Subcutaneous abdominal adipose tissue (tissue), 5 donors: ENCODE measurements around the gene MRTFA.

ENCODE experiments used
- H3K27ac ChIP-seq: one replicate; pipeline ENCODE4 v1.7.0; 2013; ENCODE audit warnings: low read depth, mild to moderate bottlenecking, inconsistent platforms, low read length, moderate library complexity
- H3K27me3 ChIP-seq, 5 donors: one replicate each; pipeline ENCODE4 v1.7.0; 2013; ENCODE audit warnings: low read length in 5 of 5, inconsistent platforms in 1 of 5; ENCODE audit not compliant: control insufficient read depth in 5 of 5, insufficient read depth in 4 of 5
- H3K36me3 ChIP-seq, 5 donors: one replicate each; pipeline ENCODE4 v1.7.0; 2013; ENCODE audit warnings: low read length in 5 of 5; ENCODE audit not compliant: control insufficient read depth in 5 of 5, insufficient read depth in 5 of 5
- H3K4me1 ChIP-seq, 5 donors: one replicate each; pipeline ENCODE4 v1.7.0; 2013; ENCODE audit warnings: low read length in 5 of 5, mild to moderate bottlenecking in 3 of 5, moderate library complexity in 1 of 5; ENCODE audit not compliant: control insufficient read depth in 5 of 5, insufficient read depth in 5 of 5
- H3K4me3 ChIP-seq, 5 donors: one replicate each; pipeline ENCODE4 v1.7.0; 2013; ENCODE audit warnings: low read length in 5 of 5, low read depth in 1 of 5
- H3K9ac ChIP-seq, 5 donors: one replicate each; pipeline ENCODE4 v1.7.0; 2013; ENCODE audit warnings: low read length in 5 of 5, mild to moderate bottlenecking in 4 of 5, moderate library complexity in 3 of 5
- H3K9me3 ChIP-seq, 5 donors: one replicate each; pipeline ENCODE4 v1.7.0; 2013; ENCODE audit warnings: low read length in 5 of 5; ENCODE audit not compliant: control insufficient read depth in 5 of 5
- donor health status: healthy.
- donor health status: healthy.
- donor health status: healthy.
- donor health status: healthy.
- donor health status: healthy.

Gene MRTFA

DNA sequence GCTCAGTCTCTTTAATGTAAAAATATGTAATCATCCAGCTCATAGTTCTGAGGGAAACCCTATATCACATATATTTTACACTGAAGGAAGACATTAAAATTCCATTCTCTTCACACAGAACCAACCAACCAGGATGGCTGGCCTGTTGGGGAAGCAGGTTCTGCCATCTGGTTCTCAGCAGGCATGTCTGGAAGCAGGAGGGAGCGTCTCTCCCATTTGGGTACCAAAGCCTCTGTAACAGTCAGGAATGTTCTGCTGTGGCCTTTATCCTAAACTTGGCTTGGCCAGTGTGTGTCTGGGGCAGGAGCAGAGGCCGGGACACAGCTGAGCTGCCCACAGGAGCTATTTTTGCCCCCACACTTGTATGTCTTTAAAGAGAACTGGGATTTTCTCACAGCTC is 236.9 kb downstream of the MRTFA start:
- Histone ChIP-seq H3K36me3 (peaks cover 0 to 39% (median 32%) of the 10 kb centered on the region in 5 donors), H3K27me3 (no peaks in the 10 kb centered on the region), H3K4me3 (no peak overlapping the region), H3K27ac (no peak overlapping the region), H3K9me3 (no peaks in the 10 kb centered on the region), H3K4me1 (peaks cover 0 to 13% (median 7%) of the 10 kb centered on the region in 5 donors), H3K9ac (peak overlapping the region in 2 of 5 donors; percentile 5 to 25)

DNA sequence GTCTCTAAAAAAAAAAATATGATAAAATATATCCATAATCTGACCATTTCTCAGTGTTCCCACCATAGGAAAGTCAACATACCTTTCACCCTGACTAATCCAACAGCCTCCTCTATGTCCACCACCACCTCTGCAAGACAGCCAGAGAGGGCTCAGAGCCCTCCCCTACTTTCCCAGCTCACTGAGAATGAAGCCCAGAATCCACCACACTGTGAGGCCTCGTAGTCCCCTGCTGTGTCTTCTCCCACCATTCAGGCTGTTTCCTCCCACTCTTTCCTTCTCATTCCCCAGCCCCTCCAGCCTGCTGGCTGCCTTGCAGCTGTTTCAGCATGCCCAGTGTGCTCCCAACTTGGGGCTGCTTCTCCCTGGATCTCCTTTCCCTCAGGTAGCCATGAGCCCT is 239.1 kb downstream of the MRTFA start:
- H3K27me3 ChIP-seq: no peaks in the 10 kb centered on the region
- H3K9me3 ChIP-seq: no peaks in the 10 kb centered on the region
- peaks cover 0 to 13% (median 7%) of the 10 kb centered on the region in 5 donors for H3K4me1 ChIP-seq
- no peak overlapping the region for H3K9ac ChIP-seq
- no peak overlapping the region for H3K4me3 ChIP-seq
- H3K27ac ChIP-seq: no peak overlapping the region
- H3K36me3 ChIP-seq: peaks cover 0 to 20% (median 16%) of the 10 kb centered on the region in 5 donors

DNA sequence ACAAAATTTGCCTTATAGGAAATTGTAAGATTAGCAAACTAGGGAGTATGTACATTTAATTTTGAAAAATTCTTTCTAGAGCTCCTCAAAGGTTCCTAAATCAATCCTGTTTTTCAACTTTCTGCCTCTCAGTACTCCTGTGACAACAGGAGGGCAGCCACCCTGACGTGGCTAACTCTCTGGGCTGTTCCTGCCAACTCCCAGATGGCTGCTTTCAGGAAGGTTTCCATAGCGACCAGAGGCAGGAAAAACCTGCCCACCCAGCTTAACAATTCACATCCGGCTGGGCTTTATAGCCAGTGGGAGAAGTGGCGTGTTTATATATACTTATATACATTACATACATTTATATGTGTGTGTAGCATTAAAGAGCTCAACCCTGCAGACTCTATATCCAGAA is 239.6 kb downstream of the MRTFA start:
- no peak overlapping the region for H3K4me3 ChIP-seq
- H3K27me3 ChIP-seq: no peaks in the 10 kb centered on the region
- H3K9me3 ChIP-seq: no peaks in the 10 kb centered on the region
- no peak overlapping the region for H3K27ac ChIP-seq
- H3K4me1 ChIP-seq: peaks cover 0 to 13% (median 7%) of the 10 kb centered on the region in 5 donors
- H3K9ac ChIP-seq: peak overlapping the region in 1 of 5 donors; percentile 42
- peaks cover 0 to 16% (median 13%) of the 10 kb centered on the region in 5 donors for H3K36me3 ChIP-seq

DNA sequence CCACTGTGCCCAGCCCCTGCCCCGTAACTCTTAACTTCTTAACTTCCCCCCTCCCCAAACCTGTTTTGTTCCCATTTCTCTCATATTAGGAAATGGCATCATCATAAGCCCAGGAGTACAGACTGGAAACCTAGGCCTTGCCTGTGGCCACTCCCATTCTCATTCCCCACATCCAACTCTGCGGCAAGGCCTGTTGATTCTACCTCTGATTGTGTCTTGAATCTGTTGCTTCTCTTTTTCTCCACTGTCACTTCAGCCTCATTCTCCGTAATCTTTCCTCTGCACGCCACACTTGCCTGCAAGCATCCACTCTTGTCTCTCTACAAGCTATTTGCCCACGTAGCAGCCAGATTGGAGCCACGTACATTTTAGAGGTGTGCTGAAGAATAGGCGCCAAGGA is 240.9 kb downstream of the MRTFA start:
- Histone ChIP-seq H3K4me1 (peaks cover 0 to 13% (median 7%) of the 10 kb centered on the region in 5 donors), H3K36me3 (peaks cover 0 to 6% (median 2%) of the 10 kb centered on the region in 5 donors), H3K27me3 (no peaks in the 10 kb centered on the region), H3K4me3 (no peak overlapping the region), H3K9me3 (no peaks in the 10 kb centered on the region), H3K9ac (no peak overlapping the region), H3K27ac (no peak overlapping the region)

DNA sequence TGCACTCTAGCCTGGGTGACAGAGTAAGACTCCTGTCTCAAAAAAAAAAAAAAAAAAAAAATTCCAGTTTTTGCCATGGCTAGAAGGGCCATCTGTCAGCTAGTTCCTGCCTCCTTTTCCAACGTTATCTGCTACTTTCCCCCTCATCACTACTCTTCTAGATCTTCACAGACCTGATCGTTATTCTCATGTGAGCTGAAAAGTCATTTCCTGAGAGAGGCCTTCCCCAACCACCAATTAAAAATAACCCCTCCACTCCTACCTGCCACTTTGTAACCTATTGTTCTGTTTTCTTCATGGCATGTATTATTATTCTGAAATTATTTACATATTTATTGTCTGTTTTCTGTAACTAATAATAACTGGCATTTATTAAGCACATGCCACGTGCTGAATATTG is 241.9 kb downstream of the MRTFA start:
- Histone ChIP-seq H3K9ac (no peak overlapping the region), H3K27me3 (no peaks in the 10 kb centered on the region), H3K4me1 (peaks cover 0 to 13% (median 4%) of the 10 kb centered on the region in 5 donors), H3K36me3 (peaks cover 0 to 6% (median 2%) of the 10 kb centered on the region in 5 donors), H3K9me3 (no peaks in the 10 kb centered on the region), H3K4me3 (no peak overlapping the region), H3K27ac (no peak overlapping the region)

DNA sequence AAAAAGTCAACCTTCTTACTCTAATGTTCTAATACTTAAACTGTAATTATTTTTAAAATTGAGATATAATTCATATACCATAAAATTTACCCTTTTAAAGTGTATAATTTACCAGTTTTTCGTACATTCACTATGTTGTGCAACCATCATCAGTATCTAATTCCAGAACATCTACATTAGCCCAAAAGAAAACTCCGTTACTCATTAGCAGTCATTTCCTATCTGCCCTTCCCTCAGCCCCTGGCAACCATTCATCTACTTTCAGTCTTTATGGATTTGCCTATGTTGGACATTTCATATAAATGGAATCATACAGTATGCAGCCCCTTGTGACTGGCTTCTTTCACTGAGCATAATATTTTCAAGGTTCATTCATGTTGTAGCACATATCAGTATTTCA is 243.9 kb downstream of the MRTFA start:
- no peak overlapping the region for H3K4me3 ChIP-seq
- H3K4me1 ChIP-seq: peaks cover 0 to 12% (median 3%) of the 10 kb centered on the region in 5 donors
- H3K27me3 ChIP-seq: no peaks in the 10 kb centered on the region
- H3K27ac ChIP-seq: no peak overlapping the region
- H3K9ac ChIP-seq: no peak overlapping the region
- H3K9me3 ChIP-seq: no peaks in the 10 kb centered on the region
- H3K36me3 ChIP-seq: peaks cover 0 to 10% (median 3%) of the 10 kb centered on the region in 5 donors

DNA sequence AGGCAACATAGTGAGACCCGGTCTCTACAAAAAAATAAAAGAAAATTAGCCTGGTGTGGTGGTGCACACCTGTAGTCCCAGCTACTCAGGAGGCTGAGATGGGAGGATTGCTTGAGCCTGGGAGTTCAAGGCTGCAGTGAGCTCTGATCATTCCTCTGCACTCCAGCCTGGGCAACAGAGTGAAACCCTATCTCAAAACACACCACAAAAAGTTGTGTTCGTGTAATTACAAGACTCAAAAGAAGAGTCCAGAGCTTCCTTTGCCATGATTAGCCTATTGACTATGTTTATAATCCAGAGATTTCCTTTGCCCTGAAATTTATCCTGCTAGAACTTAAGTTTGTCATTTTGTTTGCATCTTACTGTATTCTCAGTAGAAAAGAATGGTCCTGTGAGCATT is 245.1 kb downstream of the MRTFA start:
- Histone ChIP-seq H3K9ac (no peak overlapping the region), H3K4me1 (peaks cover 0 to under 1% (median 0%) of the 10 kb centered on the region in 5 donors), H3K4me3 (no peak overlapping the region), H3K27me3 (no peaks in the 10 kb centered on the region), H3K27ac (no peak overlapping the region), H3K9me3 (no peaks in the 10 kb centered on the region), H3K36me3 (peaks cover 0 to 10% (median 3%) of the 10 kb centered on the region in 5 donors)

DNA sequence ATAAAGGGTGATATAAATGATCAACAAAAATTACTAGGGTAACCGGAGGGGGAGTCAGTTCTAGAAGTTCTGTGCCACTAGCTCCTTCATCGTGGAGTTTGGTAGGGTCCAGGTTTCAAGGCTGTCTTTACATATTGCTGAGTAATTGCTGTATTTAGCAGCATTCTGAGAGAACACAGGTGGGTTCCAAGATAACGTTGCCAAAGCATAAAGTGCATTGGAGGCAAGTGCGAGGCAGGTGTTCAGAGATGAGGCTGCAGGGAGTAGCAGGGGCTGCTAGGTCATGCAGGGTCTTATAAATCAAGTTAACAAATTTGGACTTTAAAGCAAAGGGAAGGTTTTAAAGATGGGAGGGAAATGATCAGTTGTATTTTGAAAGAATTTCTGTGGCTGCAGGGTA is 248.3 kb downstream of the MRTFA start:
- Histone ChIP-seq H3K27me3 (no peaks in the 10 kb centered on the region), H3K4me3 (no peak overlapping the region), H3K36me3 (peaks cover 0 to 6% (median 0%) of the 10 kb centered on the region in 5 donors), H3K27ac (no peak overlapping the region), H3K9me3 (no peaks in the 10 kb centered on the region), H3K4me1 (peaks cover 0 to 11% (median 5%) of the 10 kb centered on the region in 5 donors), H3K9ac (no peak overlapping the region)

DNA sequence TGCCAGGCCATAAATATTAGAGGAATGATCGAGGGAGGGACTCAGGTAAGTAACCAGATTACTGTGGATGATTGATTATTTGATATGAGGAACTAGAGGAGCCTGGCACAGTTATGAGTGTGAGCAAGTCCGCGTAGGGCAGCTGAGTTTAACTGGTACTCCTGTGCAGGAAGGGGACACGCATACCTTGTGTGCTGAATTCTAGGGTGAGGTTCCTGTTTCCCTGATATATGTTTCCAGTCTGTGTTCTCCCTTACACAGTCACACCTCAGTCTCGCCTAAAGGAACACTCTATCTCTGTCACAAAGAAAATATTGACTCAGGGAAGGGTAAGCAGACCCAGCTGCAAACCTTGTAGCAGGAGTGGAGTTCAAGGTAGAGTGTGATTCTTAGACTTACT is 248.8 kb downstream of the MRTFA start:
- no peak overlapping the region for H3K9ac ChIP-seq
- peaks cover 0 to 11% (median 5%) of the 10 kb centered on the region in 5 donors for H3K4me1 ChIP-seq

DNA sequence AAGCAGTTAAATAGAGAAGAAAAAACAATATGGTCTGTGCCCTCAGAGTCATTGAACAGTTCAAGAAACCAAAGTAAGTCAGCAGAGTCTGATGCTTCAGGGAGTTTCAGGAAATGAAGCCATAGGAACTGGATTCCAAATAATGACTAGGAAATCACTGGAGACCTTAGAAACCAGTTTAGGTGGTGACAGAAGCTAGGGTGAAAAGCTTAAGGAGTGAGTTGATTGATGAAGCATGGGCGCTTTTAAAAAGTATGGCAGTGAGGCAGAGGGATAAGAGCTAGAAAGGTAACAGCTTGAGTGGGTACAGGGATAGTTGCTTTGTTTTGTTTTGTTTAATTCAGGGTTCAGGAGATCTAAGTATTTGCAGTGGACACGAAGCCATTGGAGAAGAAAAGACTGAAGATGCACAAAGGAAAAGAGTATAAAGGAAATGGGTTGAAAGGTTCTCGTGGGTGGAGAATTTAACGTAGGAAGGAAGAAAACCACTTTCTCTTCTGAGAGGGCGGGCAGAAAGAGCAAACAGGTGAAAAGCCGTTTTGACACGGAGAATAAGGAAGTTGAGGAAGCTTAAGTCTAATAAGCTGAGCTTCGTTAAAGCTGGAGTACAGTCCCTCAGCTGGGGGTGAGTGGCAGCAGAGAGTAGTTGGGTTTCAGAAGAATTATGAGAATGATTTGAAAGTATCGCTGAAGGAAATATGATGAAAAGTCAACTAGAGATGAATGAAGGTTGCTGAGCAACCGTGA is 251.3 kb downstream of the MRTFA start:
- no peak overlapping the region for H3K27ac ChIP-seq
- H3K9me3 ChIP-seq: no peaks in the 10 kb centered on the region
- H3K9ac ChIP-seq: peak overlapping the region in 1 of 5 donors; percentile 22
- H3K27me3 ChIP-seq: no peaks in the 10 kb centered on the region
- peaks cover 0 to 6% (median 0%) of the 10 kb centered on the region in 5 donors for H3K36me3 ChIP-seq
- peaks cover 0 to 11% (median 5%) of the 10 kb centered on the region in 5 donors for H3K4me1 ChIP-seq
- no peak overlapping the region for H3K4me3 ChIP-seq

More for the DNA sequence above, 248.8 kb downstream of the MRTFA start:
- no peaks in the 10 kb centered on the region for H3K27me3 ChIP-seq
- H3K4me3 ChIP-seq: no peak overlapping the region
- H3K27ac ChIP-seq: no peak overlapping the region
- no peaks in the 10 kb centered on the region for H3K9me3 ChIP-seq
- H3K36me3 ChIP-seq: peaks cover 0 to 6% (median 0%) of the 10 kb centered on the region in 5 donors
